Transverse colon (tissue), 4 donors: ENCODE measurements around the gene CAPNS2.

Experiments
- POLR2A ChIP-seq: fragments of 450-650 bp; IDR thresholded peaks from one replicate; pipeline ENCODE4 v1.6.1; 2016; ENCODE audit warnings: antibody characterized with exemption, mild to moderate bottlenecking, moderate library complexity
- POLR2AphosphoS5 ChIP-seq, 3 donors: sonication (generic); formaldehyde crosslinking; IDR thresholded peaks; one replicate each; pipeline ENCODE4 v1.6.1; 2016; ENCODE audit warnings: antibody characterized with exemption in 3 of 3
- TF ChIP-seq, protein P1 (sequence below), 5 experiments: fragments of 200-600 bp in 3 of 5; fragments of 450-650 bp in 2 of 5; sonication (generic) in 3 of 5; IDR thresholded peaks; 1 replicate in 2 of 5; 2 replicates in 3 of 5; pipeline ENCODE4 v1.5.1; 2016 to 2017; ENCODE audit warnings: antibody characterized with exemption in 5 of 5, inconsistent platforms in 3 of 5, mild to moderate bottlenecking in 2 of 5, moderate library complexity in 1 of 5

- TF ChIP-seq, protein P1, sequence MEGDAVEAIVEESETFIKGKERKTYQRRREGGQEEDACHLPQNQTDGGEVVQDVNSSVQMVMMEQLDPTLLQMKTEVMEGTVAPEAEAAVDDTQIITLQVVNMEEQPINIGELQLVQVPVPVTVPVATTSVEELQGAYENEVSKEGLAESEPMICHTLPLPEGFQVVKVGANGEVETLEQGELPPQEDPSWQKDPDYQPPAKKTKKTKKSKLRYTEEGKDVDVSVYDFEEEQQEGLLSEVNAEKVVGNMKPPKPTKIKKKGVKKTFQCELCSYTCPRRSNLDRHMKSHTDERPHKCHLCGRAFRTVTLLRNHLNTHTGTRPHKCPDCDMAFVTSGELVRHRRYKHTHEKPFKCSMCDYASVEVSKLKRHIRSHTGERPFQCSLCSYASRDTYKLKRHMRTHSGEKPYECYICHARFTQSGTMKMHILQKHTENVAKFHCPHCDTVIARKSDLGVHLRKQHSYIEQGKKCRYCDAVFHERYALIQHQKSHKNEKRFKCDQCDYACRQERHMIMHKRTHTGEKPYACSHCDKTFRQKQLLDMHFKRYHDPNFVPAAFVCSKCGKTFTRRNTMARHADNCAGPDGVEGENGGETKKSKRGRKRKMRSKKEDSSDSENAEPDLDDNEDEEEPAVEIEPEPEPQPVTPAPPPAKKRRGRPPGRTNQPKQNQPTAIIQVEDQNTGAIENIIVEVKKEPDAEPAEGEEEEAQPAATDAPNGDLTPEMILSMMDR (IDR thresholded peaks at IDR 0.05) = no peak
- TF ChIP-seq POLR2A (no peak), POLR2AphosphoS5 (IDR thresholded peaks at IDR 0.05) (no peak)
Observed at GRCh38 chr16:55527885-55528284, 38.6 kb upstream of the CAPNS2 start.
